Esophagus muscularis mucosa (tissue), 3 donors: ENCODE data around the gene PRKD1.

Source experiments
- CTCF ChIP-seq, 3 experiments: fragments of 200-600 bp in 2 of 3; fragments of 450-650 bp in 1 of 3; sonication (generic) in 2 of 3; IDR thresholded peaks; one replicate each; pipeline ENCODE4 v1.5.1; 2017 to 2019; ENCODE audit warnings: antibody characterized with exemption in 3 of 3, mild to moderate bottlenecking in 2 of 3, moderate library complexity in 1 of 3
- POLR2A ChIP-seq: fragments of 450-650 bp; IDR thresholded peaks from one replicate; pipeline ENCODE4 v1.6.1; 2017; ENCODE audit warnings: antibody characterized with exemption, moderate library complexity, mild to moderate bottlenecking, low read depth

- TF ChIP-seq CTCF (IDR thresholded peaks at IDR 0.05) (no peak), POLR2A (no peak)
Measured at GRCh38 chr14:29868000-29868399, 59.6 kb downstream of the PRKD1 start.
